H9 (cell line): ENCODE results near the gene CST4. TPM values are rescaled to one million over a fixed set of nuclear protein-coding genes. Genes with fewer than 3 reads are reported as not detected.

Experiments
- DNase-seq: peaks from one replicate; pipeline ENCODE4 v3.0.0-alpha.2; 2017
- H2AFZ ChIP-seq: one replicate; pipeline ENCODE4 v1.6.1; 2013; ENCODE audit warnings: mild to moderate bottlenecking, low read length, control low read depth, moderate library complexity
- H2AK5ac ChIP-seq: 2 replicates; pipeline ENCODE4 v1.6.1; 2013; ENCODE audit warnings: low read length, control low read depth, mixed read lengths; ENCODE audit not compliant: insufficient read length
- H2BK120ac ChIP-seq: one replicate; pipeline ENCODE4 v1.6.1; 2013; ENCODE audit warnings: low read depth, mild to moderate bottlenecking, low read length, control low read depth, inconsistent platforms; ENCODE audit not compliant: poor library complexity, severe bottlenecking
- H2BK12ac ChIP-seq: 2 replicates; pipeline ENCODE4 v1.6.1; 2013; ENCODE audit warnings: low read length, control low read depth, mixed read lengths, low read depth; ENCODE audit not compliant: insufficient read length
- H2BK15ac ChIP-seq: 2 replicates; pipeline ENCODE4 v1.6.1; 2013; ENCODE audit warnings: low read depth, low read length, control low read depth
- H2BK20ac ChIP-seq: one replicate; pipeline ENCODE4 v1.6.1; 2013; ENCODE audit warnings: low read depth, mild to moderate bottlenecking, low read length, control low read depth, inconsistent platforms; ENCODE audit not compliant: poor library complexity, severe bottlenecking
- H2BK5ac ChIP-seq: 2 replicates; pipeline ENCODE4 v1.6.1; 2013; ENCODE audit warnings: low read length, control low read depth, mixed read lengths; ENCODE audit not compliant: insufficient read length
- H3K14ac ChIP-seq: 2 replicates; pipeline ENCODE4 v1.6.1; 2013; ENCODE audit warnings: low read length, control low read depth; ENCODE audit not compliant: insufficient read depth
- H3K18ac ChIP-seq: 2 replicates; pipeline ENCODE4 v1.6.1; 2013; ENCODE audit warnings: low read depth, mild to moderate bottlenecking, mixed read lengths, low read length, control low read depth; ENCODE audit not compliant: insufficient read length
- H3K23ac ChIP-seq: 2 replicates; pipeline ENCODE4 v1.6.1; 2013; ENCODE audit warnings: low read length, control low read depth, mixed read lengths, low read depth; ENCODE audit not compliant: insufficient read length
- H3K23me2 ChIP-seq: 2 replicates; pipeline ENCODE4 v1.6.1; 2013; ENCODE audit warnings: low read depth, mild to moderate bottlenecking, mixed read lengths, low read length, control low read depth; ENCODE audit not compliant: insufficient read length, poor library complexity, severe bottlenecking
- H3K27ac ChIP-seq: 2 replicates; pipeline ENCODE4 v1.5.1; 2013; ENCODE audit warnings: low read length, control low read depth, mixed read lengths, low read depth; ENCODE audit not compliant: insufficient read length
- H3K27me3 ChIP-seq: 2 replicates; pipeline ENCODE4 v1.6.1; 2013; ENCODE audit warnings: low read length, control low read depth, inconsistent platforms; ENCODE audit not compliant: insufficient read depth
- H3K4ac ChIP-seq: 2 replicates; pipeline ENCODE4 v1.6.1; 2013; ENCODE audit warnings: low read depth, mild to moderate bottlenecking, control low read depth, inconsistent platforms, low read length, moderate library complexity
- H3K4me1 ChIP-seq: 2 replicates; pipeline ENCODE4 v1.6.1; 2013; ENCODE audit warnings: low read length, control low read depth, inconsistent platforms; ENCODE audit not compliant: insufficient read depth
- H3K4me2 ChIP-seq: 2 replicates; pipeline ENCODE4 v1.6.1; 2013; ENCODE audit warnings: low read length, control low read depth, mixed read lengths; ENCODE audit not compliant: insufficient read length, insufficient read depth
- H3K56ac ChIP-seq: 2 replicates; pipeline ENCODE4 v1.6.1; 2013; ENCODE audit warnings: low read depth, mild to moderate bottlenecking, mixed read lengths, low read length, control low read depth; ENCODE audit not compliant: insufficient read length
- H3K79me1 ChIP-seq: 2 replicates; pipeline ENCODE4 v1.6.1; 2013; ENCODE audit warnings: low read depth, mild to moderate bottlenecking, moderate library complexity, low read length, control low read depth, inconsistent platforms; ENCODE audit not compliant: insufficient read depth, poor library complexity, severe bottlenecking
- H3K79me2 ChIP-seq: 2 replicates; pipeline ENCODE4 v1.6.1; 2013; ENCODE audit warnings: low read length, control low read depth, inconsistent platforms; ENCODE audit not compliant: insufficient read depth
- H3K9ac ChIP-seq: 2 replicates; pipeline ENCODE4 v1.6.1; 2013; ENCODE audit warnings: low read length, control low read depth, mixed read lengths; ENCODE audit not compliant: insufficient read length; ENCODE audit errors: extremely low read depth
- H3K9me3 ChIP-seq: one replicate; pipeline ENCODE4 v1.6.1; 2013; ENCODE audit warnings: low read depth, low read length, inconsistent platforms; ENCODE audit not compliant: control insufficient read depth
- H3T11ph ChIP-seq: one replicate; pipeline ENCODE4 v1.6.1; 2013; ENCODE audit warnings: mild to moderate bottlenecking, low read length, control low read depth, inconsistent platforms
- H4K20me1 ChIP-seq: one replicate; pipeline ENCODE4 v1.6.1; 2013; ENCODE audit not compliant: control insufficient read depth, insufficient read length, insufficient read depth
- H4K5ac ChIP-seq: 2 replicates; pipeline ENCODE4 v1.6.1; 2013; ENCODE audit warnings: low read depth, mild to moderate bottlenecking, mixed read lengths, low read length, control low read depth; ENCODE audit not compliant: insufficient read length
- H4K8ac ChIP-seq: replicated peaks from 2 replicates; pipeline ENCODE4 v1.6.1; 2013; ENCODE audit warnings: low read length, control low read depth, mixed read lengths, low read depth; ENCODE audit not compliant: insufficient read length
- H4K91ac ChIP-seq: 2 replicates; pipeline ENCODE4 v1.6.1; 2013; ENCODE audit warnings: low read depth, mild to moderate bottlenecking, moderate library complexity, mixed read lengths, low read length, control low read depth; ENCODE audit not compliant: insufficient read length
- H3K27ac Mint-ChIP-seq, 3 experiments: 2 replicates in 2 of 3; 3 replicates in 1 of 3; pipeline ENCODE4 v1.8.0; 2020 to 2021; ENCODE audit warnings: mixed read lengths in 3 of 3, mild to moderate bottlenecking in 1 of 3, moderate library complexity in 1 of 3
- H3K27me3 Mint-ChIP-seq: 2 replicates; pipeline ENCODE4 v1.8.0; 2021; ENCODE audit warnings: low read depth, mild to moderate bottlenecking, moderate library complexity, mixed read lengths
- H3K36me3 Mint-ChIP-seq, 3 experiments: 2 replicates in 2 of 3; 3 replicates in 1 of 3; pipeline ENCODE4 v1.8.0; 2020 to 2021; ENCODE audit warnings: low read depth in 3 of 3, mixed read lengths in 3 of 3; ENCODE audit not compliant: insufficient read depth in 1 of 3
- H3K4me1 Mint-ChIP-seq, 2 experiments: 2 replicates each; pipeline ENCODE4 v1.8.0; 2020; ENCODE audit warnings: mixed read lengths in 2 of 2
- H3K4me3 Mint-ChIP-seq, 2 experiments: 2 replicates in 1 of 2; 3 replicates in 1 of 2; pipeline ENCODE4 v1.8.0; 2020 to 2021; ENCODE audit warnings: mild to moderate bottlenecking in 2 of 2, mixed read lengths in 2 of 2, moderate library complexity in 1 of 2
- H3K9me3 Mint-ChIP-seq, 2 experiments: 2 replicates in 1 of 2; 3 replicates in 1 of 2; pipeline ENCODE4 v1.8.0; 2020; ENCODE audit warnings: mild to moderate bottlenecking in 2 of 2, mixed read lengths in 2 of 2, moderate library complexity in 1 of 2
- CTCF ChIP-seq: fragments of 200-600 bp; sonication (generic); conservative IDR thresholded peaks from 3 replicates; pipeline ENCODE4 v1.8.0; 2021; ENCODE audit warnings: antibody characterized with exemption, mild to moderate bottlenecking
- WGBS: extraction: QIAGEN DNeasy Blood & Tissue Kit; methylation state at CpG from one replicate; pipeline ENCODE4 v1.1.7; 2013; ENCODE audit warnings: missing lambda C conversion rate, low lambda C conversion rate, mixed read lengths; ENCODE audit not compliant: insufficient read length; ENCODE audit errors: extremely low coverage; 5-methylcytosine and 5-hydroxymethylcytosine counted together
- total RNA-seq: library from RNA; stranded (reverse); gene quantifications from 2 replicates; pipeline ENCODE4 v1.2.1, GENCODE V29; 2021

The CST4 gene
- total RNA-seq, 1 experiment from 2014 or later = not detected

GRCh38 chr20:23705895-23706294 lies 17.1 kb upstream of the CST4 start:
- Histone ChIP-seq H2BK5ac (no peak overlapping the region), H3K27ac (no peak overlapping the region), H3K79me2 (no peaks in the 10 kb centered on the region), H3K4me1 (no peaks in the 10 kb centered on the region), H3K27me3 (no peaks in the 10 kb centered on the region), H3K9ac (no peak overlapping the region), H3K14ac (no peak overlapping the region), H2BK12ac (no peak overlapping the region), H4K91ac (no peak overlapping the region), H3K23ac (no peak overlapping the region), H3T11ph (no peak overlapping the region), H2BK20ac (no peak overlapping the region), H4K20me1 (no peaks in the 10 kb centered on the region), H2AK5ac (no peak overlapping the region), H2BK15ac (no peak overlapping the region), H3K79me1 (no peaks in the 10 kb centered on the region), H2BK120ac (no peak overlapping the region), H3K18ac (no peak overlapping the region), H4K5ac (no peak overlapping the region), H3K56ac (no peak overlapping the region), H4K8ac (no peak overlapping the region), H3K4ac (no peak overlapping the region), H3K23me2 (no peaks in the 10 kb centered on the region), H3K9me3 (no peaks in the 10 kb centered on the region), H3K4me2 (no peak overlapping the region), H2AFZ (no peak overlapping the region)
- peaks cover 12% of the 10 kb centered on the region for H3K27me3 Mint-ChIP-seq
- TF ChIP-seq CTCF = no peak
- H3K4me1 Mint-ChIP-seq = 0 out of 4 replicates have a peak, but pooled peaks cover 0 to 3% of the 10 kb centered on the region in 2 experiments
- no peak overlapping the region; a peak in 1 of 7 replicates for H3K27ac Mint-ChIP-seq
- no peaks in the 10 kb centered on the region for H3K36me3 Mint-ChIP-seq
- no peak overlapping the region for H3K4me3 Mint-ChIP-seq
- WGBS = no CpG with 5 or more reads among the region's 1 CpG
- no peak for DNase-seq
- H3K9me3 Mint-ChIP-seq = no peaks in the 10 kb centered on the region
